HG03354 (cell line): ENCODE results near the gene LRRC34.

Experiments
- ATAC-seq: cut with Tn5 transposase; IDR thresholded peaks from one replicate; pipeline ENCODE4 v1.9.1; 2021; ENCODE audit warnings: mild to moderate bottlenecking; ENCODE audit not compliant: unreplicated experiment, poor library complexity, severe bottlenecking

LRRC34 gene

GRCh38 chr3:169818316-169818715 is 5.6 kb upstream of the LRRC34 start:
- no peak for ATAC-seq

- no peak for ATAC-seq
Measured at GRCh38 chr3:169815590-169816150, 3.0 kb upstream of the LRRC34 start.

GRCh38 chr3:169813757-169814517 is 1.2 kb upstream of the LRRC34 start:
- peak; percentile 90 for ATAC-seq

DNA sequence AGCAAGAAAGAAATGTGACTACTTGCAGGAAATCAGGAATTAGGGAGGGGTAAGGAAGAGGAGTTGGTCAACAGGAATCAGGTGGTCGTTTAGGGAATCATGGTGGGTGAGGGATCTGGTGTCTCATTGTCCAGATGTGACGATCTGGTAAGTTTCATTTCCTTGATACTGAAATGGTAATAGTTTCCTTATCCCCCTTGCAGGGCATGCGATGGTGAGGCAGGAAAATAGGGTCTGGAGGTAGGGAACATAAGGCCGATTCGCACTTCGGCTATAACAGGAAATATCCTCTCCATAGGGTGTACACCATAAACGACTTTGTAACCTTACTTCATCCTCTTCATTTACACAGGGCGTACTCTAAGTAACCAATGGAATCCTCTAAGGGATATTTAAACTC is 574 bp upstream of the LRRC34 start:
- no peak for ATAC-seq

DNA sequence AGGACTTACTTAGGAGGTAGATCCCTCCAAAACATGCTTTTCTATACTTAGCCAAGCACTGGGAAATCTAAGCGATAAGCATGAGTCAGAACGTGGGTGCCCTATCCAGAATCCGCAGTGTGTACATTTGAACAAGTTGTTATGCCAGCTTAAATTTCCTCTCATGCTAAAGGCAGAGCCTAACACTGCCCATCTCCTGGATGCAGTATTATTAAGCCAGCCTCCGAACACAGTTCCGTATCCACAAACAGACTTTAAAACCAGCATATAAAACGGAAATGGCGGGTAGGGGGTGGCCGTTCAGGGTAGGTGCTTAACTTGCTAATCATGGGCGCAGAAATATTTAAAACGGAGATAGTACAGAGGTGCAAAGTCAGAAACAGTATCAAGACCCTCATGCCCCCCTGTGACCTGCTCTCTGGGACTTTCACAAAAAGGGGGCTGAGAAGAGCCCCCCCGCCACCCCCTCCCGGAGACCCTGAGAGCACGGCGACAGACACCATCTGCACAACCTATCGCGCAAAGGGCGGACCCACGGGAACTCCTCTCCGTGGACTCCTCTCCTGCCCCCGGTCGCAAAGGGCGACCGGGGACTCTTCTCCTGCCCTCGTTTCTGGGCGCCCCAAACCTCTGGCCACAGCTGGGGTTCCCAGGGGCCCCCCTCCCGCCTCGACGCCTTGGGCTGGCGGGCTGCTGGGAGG is 923 bp downstream of the LRRC34 start:
- peak; percentile 19 for ATAC-seq

- no peak for ATAC-seq
Measured at GRCh38 chr3:169809230-169809795, 3.4 kb downstream of the LRRC34 start.

DNA sequence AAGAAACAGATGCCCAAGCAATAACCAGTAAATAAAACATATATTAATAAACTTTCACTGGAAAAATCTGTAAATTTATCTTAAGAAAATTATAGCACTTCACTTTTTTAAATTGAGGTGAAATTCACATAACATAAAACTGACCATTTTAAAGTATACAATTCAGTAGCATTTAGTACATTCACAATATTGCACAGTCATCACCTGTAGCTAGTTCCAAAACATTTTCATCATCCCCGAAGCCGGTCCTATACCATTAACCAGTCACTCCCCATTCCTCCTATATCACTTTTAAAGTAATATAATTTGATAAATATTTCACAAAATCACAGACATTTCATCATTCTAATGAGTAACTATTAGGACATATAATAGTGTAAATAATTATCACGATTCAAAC is 8.0 kb downstream of the LRRC34 start:
- no peak for ATAC-seq

DNA sequence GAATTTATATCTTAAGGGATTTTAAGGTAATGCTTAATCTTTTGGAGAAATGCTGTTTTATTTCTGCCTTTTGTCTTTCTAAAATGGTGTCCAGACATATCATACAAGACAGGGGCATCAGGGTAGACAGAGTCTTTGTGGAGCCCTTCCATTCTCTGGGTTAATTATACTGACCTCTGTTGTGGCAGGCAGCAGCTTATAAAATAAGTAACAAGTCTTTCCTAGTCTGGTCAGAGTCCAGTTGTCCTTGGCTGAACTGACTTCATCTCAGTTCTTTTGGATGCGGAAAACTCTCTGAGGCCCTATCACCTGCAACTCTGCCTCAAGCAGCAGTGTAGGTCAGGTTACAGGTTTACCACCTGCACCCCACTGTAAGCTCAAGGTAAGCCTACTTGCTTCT is 20.3 kb downstream of the LRRC34 start:
- no peak for ATAC-seq

DNA sequence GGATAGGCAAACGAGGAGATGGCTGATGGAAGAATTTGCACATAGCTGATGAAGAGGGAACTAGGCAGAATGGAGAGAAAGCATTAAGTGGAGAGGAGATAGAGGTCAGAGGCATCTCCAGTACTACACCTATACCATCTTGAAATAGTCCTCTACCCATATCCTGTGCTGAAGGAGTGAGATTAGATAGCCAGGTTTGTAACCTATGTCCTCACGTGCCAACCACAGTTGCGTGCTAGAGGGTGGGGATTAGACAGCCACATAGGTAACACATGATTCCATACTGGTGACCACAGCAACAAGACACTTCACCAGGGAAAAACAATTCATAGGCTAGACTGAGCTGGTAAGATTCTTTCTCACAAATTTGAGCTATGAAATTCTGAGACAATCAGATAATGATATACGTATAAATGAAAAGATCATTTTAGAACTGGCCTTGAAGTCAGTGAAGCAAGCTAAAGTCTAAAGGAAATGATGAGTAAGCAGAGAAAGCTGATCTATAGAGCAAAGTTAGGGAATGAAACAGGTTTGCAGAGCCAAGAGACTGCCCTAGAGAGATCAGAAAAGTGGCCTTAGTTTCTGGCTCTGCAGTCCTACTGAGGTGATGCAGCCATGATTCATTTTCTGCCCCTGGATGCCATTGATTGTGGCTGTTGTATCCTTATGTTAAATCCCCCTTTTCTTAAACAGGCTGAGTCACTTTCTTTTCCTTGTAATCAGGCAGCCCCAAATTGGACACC is 21.8 kb downstream of the LRRC34 start:
- ATAC-seq, result no peak

GRCh38 chr3:169790219-169790618 is 22.5 kb downstream of the LRRC34 start:
- ATAC-seq, result no peak

GRCh38 chr3:169787791-169788190 is 24.9 kb downstream of the LRRC34 start:
- no peak for ATAC-seq

DNA sequence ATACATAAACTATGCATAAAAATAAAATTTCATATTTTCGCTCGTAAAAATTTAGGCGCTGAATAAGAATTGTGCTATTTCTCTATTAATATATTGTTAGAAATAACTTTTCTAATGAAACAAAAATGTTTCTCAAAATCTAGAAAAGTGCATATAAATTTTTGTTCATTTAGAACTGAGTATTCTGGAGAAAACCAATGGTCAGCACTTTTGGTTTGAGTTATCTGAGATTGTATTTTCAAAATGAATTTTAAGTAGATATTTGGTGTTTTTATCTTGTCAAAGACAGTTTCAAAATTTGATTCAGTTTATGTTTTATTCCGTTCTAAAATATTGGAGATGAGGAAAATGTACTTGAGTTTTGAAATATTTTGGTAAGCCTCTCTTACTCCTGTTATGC is 25.6 kb downstream of the LRRC34 start:
- no peak for ATAC-seq

DNA sequence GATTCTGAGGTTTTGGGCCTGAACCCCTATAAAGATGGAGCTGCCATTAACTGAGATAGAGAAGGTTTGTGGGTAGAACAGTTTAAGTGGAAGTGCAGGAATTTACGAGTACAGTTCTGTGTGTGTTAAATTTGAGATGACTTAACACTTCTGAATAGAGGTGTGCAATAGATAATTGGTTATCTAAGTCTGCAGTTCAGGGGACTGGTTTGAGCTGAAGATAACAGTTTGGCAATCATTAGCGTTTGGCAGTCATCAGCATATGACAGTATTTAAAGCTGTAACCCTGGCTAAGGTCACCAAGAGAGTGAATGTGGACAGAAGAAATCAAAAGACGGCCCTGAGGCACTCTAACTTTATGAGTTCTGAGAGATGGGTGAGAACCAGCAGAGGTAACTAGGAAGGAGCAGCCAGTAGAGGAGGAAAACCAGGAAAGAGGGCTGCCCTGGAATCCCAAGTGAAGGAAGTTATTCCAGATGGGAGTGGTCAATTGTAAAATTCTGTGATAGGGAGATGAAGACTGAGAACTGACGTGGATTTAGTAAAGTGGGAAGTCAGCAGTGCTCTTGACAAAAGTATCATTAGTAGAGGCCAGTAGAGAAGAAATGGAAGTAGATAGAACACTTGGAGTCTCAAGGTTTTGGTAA is 31.4 kb downstream of the LRRC34 start:
- ATAC-seq, result no peak

- no peak for ATAC-seq
Measured at GRCh38 chr3:169780742-169781141, 32.0 kb downstream of the LRRC34 start.

DNA sequence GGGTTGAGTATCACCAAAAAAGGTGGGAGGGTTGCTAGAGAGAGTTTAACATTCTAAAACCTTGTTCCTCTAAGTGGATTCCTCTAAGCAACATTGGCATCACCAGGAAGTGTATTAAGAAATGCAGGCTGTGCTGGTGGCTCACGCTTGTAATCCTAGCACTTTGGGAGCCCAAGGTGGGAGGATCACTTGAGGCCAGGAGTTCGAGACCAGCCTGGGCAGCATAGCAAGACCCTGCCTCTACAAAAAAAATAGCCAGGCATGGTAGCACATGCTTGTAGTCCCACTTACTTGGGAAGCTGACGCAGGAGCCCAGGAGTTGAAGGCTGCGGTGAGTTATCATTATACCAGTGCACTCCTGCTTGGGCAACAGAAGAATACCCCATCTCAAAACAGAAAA is 34.9 kb downstream of the LRRC34 start:
- no peak for ATAC-seq

GRCh38 chr3:169774186-169774585 is 38.5 kb downstream of the LRRC34 start:
- ATAC-seq, result no peak

DNA sequence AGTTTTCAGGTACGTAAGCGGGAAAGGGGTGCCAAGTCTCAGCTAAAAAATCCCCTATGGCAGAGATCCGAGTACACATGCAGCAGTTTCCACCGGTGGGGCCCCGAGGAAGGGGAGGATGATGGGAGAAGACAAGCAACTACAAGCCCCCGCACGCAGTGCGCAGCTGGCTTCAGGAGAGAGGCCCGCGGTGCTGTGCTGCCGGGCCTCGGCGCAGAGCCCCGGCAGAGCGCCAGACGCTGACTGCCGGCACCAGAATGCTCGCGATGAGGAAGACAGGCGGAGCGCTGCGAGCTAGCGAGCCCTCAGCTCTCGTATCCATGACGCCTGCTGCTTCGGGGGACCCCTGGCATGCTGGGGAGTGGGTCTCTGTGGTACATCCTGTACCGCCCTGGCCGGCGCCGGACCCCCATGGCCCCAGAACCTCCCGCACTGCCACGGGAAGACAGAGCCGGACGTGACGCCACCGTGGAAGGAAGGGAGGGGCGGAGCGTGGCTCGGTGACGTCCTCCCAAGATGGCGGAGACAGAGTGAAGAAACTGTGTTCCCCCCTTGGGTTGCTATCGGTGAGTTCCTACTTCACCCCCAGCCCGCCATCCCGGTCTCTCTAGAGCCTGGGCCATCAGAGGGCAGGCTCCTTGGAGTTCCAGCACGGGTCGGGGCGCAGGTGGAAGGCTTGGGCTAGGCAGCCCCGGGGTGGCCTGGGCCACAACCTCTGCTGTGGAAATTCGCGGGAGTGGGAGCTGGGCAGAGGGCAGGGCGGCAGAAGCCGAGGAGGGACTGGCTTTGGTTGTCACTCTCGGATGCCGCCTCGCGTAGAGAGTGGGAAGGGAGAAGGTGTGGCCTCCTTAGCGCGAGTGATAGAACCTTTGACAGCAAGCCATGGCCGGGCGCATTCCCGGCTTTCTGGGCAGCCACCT is 39.5 kb downstream of the LRRC34 start, which contains the start of gene MYNN:
Gene MYNN, plus strand, starts transcription at position 500 of the 920 bp plus-strand sequence. CDS start 900 bp downstream, outside the sequence.
- peak; percentile 85 for ATAC-seq

DNA sequence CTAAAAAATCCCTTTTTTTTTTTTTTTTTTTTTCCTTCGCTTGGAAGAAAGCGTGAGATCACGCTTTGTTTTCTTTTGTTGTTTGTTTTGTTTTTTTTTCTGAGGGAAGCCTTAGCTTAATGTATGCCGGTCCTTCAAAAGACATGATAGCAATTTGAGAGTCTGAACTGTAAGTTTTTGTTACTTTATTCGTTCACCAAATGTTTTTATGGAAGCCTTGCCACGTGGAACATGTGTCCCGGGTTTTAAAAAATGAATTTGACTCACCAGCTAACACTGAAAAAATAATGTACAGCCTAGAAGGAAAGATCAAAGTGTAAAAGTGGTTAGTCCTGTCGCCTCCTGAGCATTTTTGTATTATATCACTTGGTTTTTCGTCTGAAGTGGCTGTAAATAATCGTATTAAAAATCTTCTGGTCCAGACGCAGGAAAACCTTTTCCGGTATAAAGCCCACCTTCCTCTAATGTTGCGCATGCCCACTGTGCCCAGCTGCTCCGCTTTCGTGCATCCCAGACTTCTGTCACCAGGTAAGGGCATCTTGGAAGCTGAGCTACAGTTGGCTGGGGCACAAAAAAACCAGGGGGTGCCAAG is 40.3 kb downstream of the LRRC34 start:
- ATAC-seq, result peak; percentile 7
